ENCODE results near the gene CLNK. TPM values are rescaled to one million over a fixed set of nuclear protein-coding genes. Genes with fewer than 3 reads are reported as not detected.

CLNK gene
- total RNA-seq, 1 donor from 2014 or later: not detected

DNA sequence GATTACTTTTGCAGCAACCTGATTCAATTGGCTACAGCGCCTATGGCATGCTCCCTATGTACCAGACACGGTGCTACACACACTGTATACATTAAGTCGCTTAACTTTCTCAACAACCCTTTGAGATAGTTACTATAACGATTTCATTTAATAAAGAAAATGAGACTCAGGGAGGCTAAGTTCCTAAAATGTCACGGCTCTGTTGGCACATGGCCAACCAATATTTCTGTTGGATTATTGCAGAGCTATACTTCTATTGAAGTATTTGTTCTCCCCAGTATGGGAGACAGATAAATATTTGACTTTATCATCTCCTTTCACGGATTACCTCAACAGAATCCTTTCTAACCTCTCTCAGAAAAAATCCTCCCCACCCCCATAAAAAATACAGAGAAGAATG, 25.3 kb downstream of the CLNK start:
- TF ChIP-seq POLR2AphosphoS5 (IDR thresholded peaks at IDR 0.05; ENCODE audit: insufficient read depth in 1 of 2, low read depth in 1 of 2) (no peak), POLR2A (IDR thresholded peaks at IDR 0.05) (no peak)
- TF ChIP-seq, protein P1, sequence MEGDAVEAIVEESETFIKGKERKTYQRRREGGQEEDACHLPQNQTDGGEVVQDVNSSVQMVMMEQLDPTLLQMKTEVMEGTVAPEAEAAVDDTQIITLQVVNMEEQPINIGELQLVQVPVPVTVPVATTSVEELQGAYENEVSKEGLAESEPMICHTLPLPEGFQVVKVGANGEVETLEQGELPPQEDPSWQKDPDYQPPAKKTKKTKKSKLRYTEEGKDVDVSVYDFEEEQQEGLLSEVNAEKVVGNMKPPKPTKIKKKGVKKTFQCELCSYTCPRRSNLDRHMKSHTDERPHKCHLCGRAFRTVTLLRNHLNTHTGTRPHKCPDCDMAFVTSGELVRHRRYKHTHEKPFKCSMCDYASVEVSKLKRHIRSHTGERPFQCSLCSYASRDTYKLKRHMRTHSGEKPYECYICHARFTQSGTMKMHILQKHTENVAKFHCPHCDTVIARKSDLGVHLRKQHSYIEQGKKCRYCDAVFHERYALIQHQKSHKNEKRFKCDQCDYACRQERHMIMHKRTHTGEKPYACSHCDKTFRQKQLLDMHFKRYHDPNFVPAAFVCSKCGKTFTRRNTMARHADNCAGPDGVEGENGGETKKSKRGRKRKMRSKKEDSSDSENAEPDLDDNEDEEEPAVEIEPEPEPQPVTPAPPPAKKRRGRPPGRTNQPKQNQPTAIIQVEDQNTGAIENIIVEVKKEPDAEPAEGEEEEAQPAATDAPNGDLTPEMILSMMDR (IDR thresholded peaks at IDR 0.05): no peak
- Histone ChIP-seq H3K27me3 (no peaks in the 10 kb centered on the region), H3K4me1 (peaks cover 1% of the 10 kb centered on the region), H3K27ac (no peak overlapping the region), H3K9me3 (no peaks in the 10 kb centered on the region), H3K36me3 (no peaks in the 10 kb centered on the region), H3K4me3 (no peak overlapping the region)
- intact Hi-C loops (cut with DNase I): no loop called here
- no peak for DNase-seq (ENCODE audit: extremely low spot score in 2 of 2)

DNA sequence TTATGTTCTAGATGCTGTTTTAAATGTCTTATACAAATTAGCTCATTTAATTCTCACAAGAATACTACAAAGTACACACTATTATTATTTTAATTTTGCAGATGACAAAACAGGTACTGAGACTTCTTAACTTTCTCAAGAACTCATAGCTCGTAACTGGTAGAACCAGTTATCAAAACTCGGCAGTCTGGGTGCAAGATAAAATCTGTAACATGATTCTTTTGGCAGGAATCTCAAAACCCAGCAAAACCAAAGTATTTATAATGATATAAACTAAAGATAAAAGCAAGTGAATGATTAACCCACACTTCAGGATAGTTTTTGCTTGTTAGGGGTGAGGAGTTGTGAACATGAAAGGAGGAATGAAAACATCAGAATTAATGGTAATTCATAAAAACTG, 27.6 kb downstream of the CLNK start:
- DNase-seq (ENCODE audit: extremely low spot score in 2 of 2): no peak
- H3K27ac ChIP-seq: no peak overlapping the region
- H3K36me3 ChIP-seq: no peaks in the 10 kb centered on the region
- TF ChIP-seq, protein P1 (IDR thresholded peaks at IDR 0.05): no peak
- TF ChIP-seq POLR2A (IDR thresholded peaks at IDR 0.05) (no peak), POLR2AphosphoS5 (IDR thresholded peaks at IDR 0.05; ENCODE audit: insufficient read depth in 1 of 2, low read depth in 1 of 2) (no peak)
- H3K4me3 ChIP-seq: no peak overlapping the region
- no peaks in the 10 kb centered on the region for H3K9me3 ChIP-seq
- intact Hi-C loops (cut with DNase I): no loop called here
- no peaks in the 10 kb centered on the region for H3K27me3 ChIP-seq
- H3K4me1 ChIP-seq: no peaks in the 10 kb centered on the region

DNA sequence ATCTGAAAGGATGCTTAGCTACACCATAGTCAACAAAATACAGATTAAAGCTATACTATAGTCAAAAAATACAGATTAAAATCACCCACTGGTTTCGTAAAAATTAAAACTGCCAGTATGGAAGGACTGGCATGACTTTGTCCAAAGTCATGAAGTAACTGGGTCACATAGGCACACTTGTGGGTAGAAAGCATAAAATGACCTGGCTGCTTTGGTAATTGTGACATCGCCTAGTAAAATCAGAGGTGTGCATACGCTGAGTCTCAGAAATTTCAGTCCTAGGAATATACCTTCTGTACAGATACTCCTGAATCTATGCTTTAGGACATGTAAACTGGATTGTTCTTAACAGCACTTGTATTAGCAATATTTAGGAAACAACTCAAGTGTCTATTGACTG, 28.1 kb downstream of the CLNK start:
- Histone ChIP-seq H3K27me3 (no peaks in the 10 kb centered on the region), H3K27ac (no peak overlapping the region), H3K9me3 (no peaks in the 10 kb centered on the region), H3K36me3 (no peaks in the 10 kb centered on the region), H3K4me3 (no peak overlapping the region), H3K4me1 (no peaks in the 10 kb centered on the region)
- intact Hi-C loops (cut with DNase I): no loop called here
- DNase-seq (ENCODE audit: extremely low spot score in 2 of 2): no peak
- TF ChIP-seq POLR2AphosphoS5 (IDR thresholded peaks at IDR 0.05; ENCODE audit: insufficient read depth in 1 of 2, low read depth in 1 of 2) (no peak), POLR2A (IDR thresholded peaks at IDR 0.05) (no peak)
- TF ChIP-seq, protein P1 (IDR thresholded peaks at IDR 0.05): no peak

DNA sequence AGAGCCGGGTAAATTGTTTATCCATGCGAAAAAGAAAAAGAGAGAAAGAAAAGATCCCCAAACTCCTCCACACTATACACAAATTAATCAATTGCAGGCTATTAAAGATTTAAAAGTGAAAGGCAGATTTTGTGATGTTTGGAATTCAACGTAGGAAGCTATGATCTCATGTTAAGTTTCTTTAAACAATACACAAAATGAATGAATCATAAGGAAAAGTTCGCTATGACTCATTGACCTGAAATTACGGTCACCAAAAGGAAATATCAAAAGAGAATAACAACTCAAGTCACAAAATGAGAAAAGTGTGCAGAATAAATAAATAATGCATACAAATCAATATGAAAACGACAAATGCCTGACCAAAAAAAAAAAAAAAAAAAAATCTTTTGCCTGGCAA, 28.6 kb downstream of the CLNK start:
- intact Hi-C loops (cut with DNase I): no loop called here
- H3K9me3 ChIP-seq: no peaks in the 10 kb centered on the region

DNA sequence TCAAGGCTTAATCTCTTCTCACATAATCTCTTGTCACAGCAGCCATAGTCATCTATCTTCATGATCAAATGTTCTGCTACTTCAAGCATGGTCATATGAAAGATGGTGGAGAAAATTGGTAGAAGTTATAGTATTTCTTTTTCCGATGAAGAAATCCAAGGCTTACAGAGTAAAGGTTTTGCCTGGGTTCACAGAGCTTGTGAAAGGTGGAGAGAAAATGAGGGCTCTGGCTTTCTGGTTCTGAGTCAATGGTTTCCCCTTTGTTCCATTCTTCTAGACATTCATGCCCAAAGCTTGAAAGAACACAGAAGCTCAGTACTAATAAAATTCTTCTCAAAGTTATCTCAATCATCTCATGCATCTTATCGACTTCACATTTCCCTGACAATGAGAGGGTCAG, 36.1 kb downstream of the CLNK start:
- no peak overlapping the region for H3K4me3 ChIP-seq
- H3K27ac ChIP-seq: no peak overlapping the region
- H3K9me3 ChIP-seq: no peaks in the 10 kb centered on the region
- H3K4me1 ChIP-seq: no peaks in the 10 kb centered on the region
- no peak for DNase-seq (ENCODE audit: extremely low spot score in 2 of 2)
- TF ChIP-seq, protein P1 (IDR thresholded peaks at IDR 0.05): no peak
- TF ChIP-seq POLR2AphosphoS5 (IDR thresholded peaks at IDR 0.05; ENCODE audit: insufficient read depth in 1 of 2, low read depth in 1 of 2): no peak
- TF ChIP-seq POLR2A (IDR thresholded peaks at IDR 0.05): no peak
- intact Hi-C loops (cut with DNase I): no loop called here
- no peaks in the 10 kb centered on the region for H3K36me3 ChIP-seq
- no peaks in the 10 kb centered on the region for H3K27me3 ChIP-seq

More for the DNA sequence above, 28.6 kb downstream of the CLNK start:
- TF ChIP-seq POLR2AphosphoS5 (IDR thresholded peaks at IDR 0.05; ENCODE audit: insufficient read depth in 1 of 2, low read depth in 1 of 2) (no peak), POLR2A (IDR thresholded peaks at IDR 0.05) (no peak)
- TF ChIP-seq, protein P1 (IDR thresholded peaks at IDR 0.05): no peak
- H3K27ac ChIP-seq: no peak overlapping the region
- no peak for DNase-seq (ENCODE audit: extremely low spot score in 2 of 2)
- no peaks in the 10 kb centered on the region for H3K27me3 ChIP-seq
- H3K36me3 ChIP-seq: no peaks in the 10 kb centered on the region
- no peak overlapping the region for H3K4me3 ChIP-seq
- no peaks in the 10 kb centered on the region for H3K4me1 ChIP-seq
